Lower leg skin (tissue), 3 donors: ENCODE measurements around the gene POC1A.

ENCODE experiments used
- POLR2A ChIP-seq, 2 donors: fragments of 450-650 bp; IDR thresholded peaks; one replicate each; pipeline ENCODE4 v1.6.1; 2016 to 2017; ENCODE audit warnings: antibody characterized with exemption in 2 of 2, mild to moderate bottlenecking in 1 of 2, moderate library complexity in 1 of 2
- TF ChIP-seq, protein P1 (sequence below), 3 donors: fragments of 450-650 bp; IDR thresholded peaks; one replicate each; pipeline ENCODE4 v1.5.1; 2016; ENCODE audit warnings: antibody characterized with exemption in 3 of 3, mild to moderate bottlenecking in 3 of 3, moderate library complexity in 2 of 3

DNA sequence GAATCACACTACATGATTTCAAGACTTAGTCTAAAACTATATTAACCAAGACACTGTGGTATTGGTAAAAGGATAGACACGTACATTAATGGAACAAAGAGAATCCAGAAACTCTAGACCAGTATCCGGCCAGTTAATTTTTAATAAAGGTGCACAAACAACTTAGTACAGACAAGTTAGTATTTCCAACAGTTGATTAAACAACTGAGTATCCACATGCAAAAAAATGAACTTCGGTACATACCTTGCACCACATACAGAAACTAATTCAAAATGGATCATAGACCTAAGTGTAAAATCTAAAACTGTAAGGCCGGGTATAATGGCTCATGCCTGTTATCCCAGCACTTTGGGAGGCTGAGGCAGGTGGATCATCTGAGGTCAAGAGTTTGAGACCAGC is 51.3 kb downstream of the POC1A start:
- TF ChIP-seq, protein P1, sequence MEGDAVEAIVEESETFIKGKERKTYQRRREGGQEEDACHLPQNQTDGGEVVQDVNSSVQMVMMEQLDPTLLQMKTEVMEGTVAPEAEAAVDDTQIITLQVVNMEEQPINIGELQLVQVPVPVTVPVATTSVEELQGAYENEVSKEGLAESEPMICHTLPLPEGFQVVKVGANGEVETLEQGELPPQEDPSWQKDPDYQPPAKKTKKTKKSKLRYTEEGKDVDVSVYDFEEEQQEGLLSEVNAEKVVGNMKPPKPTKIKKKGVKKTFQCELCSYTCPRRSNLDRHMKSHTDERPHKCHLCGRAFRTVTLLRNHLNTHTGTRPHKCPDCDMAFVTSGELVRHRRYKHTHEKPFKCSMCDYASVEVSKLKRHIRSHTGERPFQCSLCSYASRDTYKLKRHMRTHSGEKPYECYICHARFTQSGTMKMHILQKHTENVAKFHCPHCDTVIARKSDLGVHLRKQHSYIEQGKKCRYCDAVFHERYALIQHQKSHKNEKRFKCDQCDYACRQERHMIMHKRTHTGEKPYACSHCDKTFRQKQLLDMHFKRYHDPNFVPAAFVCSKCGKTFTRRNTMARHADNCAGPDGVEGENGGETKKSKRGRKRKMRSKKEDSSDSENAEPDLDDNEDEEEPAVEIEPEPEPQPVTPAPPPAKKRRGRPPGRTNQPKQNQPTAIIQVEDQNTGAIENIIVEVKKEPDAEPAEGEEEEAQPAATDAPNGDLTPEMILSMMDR (IDR thresholded peaks at IDR 0.05), result no peak
- no peak for TF ChIP-seq POLR2A (IDR thresholded peaks at IDR 0.05)
